NCI-H146 (cell line): Measurements from ENCODE around the gene TBC1D10B.
"Not testable (repeated sequence)": the region's sequence is repeated elsewhere in the genome, so short reads cannot be mapped to it uniquely, and the experiment has no call there.

Experiments
- DNase-seq: peaks from one replicate; lab custom pipeline; 2025; lab: John Stamatoyannopoulos, UW

TBC1D10B gene

DNA sequence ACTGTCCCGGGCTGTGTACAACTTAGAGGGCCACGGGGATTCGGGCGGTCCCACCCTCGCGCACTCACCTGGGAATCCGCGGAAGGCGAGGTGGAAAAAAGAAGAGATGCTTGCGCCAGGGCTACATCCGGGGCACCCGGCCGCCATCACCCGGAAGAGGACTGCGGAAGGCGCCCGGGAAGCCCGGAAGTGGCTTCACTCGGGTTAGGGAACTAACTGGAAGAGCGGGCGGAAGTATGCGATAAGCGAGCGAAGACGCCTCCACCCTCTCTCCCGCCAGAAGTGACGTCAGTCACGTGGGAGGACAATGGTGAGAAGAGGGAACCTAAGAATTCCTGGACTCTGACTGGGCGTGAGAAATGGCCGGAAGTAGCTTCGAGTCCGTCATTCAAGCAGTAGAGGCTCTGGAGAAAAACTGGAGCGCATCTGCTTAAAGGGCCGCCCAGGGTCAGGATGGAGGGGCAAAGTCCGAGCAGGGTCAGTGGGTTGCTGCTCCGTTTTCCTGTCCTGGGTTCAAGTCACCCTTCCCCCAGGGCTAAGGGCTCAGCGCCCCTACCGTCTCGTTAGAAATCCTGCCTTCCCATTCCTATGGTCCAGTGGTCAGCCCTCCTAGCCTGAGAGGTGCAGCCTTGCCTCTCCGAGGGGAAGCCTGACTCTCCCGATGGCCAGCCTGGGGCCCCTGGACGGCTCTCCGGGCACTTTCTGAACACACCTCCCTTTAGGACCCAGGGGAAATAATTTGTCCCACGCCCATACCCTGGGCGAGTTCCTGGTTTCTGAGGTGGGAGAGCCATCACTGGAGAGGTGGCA is 14.9 kb downstream of the TBC1D10B start, which contains the start of gene CD2BP2:
TSS of gene CD2BP2 (minus strand) at position 165 of the 810 bp plus-strand sequence. CDS start 627 bp downstream, outside the sequence.
- DNase-seq = peak; percentile 100

DNA sequence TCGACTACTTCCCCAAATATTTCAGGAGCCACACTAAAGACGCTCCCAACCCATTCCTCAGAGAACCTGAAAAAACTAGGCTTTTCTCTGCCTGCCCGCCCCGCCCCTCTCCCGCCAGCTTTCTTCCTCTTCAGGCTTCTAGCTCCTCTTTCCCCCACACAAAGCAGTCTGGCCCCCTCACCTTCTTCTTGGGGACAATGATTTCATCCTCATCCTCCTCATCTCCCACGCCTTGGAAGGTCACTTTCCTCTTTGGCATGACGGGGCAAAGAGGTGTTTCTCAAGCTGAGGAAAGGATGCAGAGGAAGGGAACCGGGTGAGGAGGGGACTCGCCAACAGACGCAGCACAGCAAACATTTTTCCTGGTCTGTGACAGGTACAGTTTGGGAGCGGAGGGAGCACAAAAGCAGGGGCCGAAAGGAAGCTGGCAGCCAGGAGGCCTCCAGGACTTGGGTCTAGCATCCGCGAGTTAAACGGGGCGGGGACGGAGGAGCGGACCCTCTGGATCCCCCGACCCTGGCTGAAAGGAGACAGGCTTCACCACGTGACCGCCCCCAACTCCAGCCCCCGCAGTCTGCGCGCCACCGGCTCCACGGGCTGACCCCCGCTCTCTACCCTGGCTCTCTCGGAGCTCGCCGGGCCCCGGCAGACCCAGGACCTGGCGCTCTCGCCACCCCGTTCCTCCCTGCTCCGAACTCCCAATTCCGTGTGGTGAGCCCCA is 15.7 kb downstream of the TBC1D10B start:
- DNase-seq = peak; percentile 65

DNA sequence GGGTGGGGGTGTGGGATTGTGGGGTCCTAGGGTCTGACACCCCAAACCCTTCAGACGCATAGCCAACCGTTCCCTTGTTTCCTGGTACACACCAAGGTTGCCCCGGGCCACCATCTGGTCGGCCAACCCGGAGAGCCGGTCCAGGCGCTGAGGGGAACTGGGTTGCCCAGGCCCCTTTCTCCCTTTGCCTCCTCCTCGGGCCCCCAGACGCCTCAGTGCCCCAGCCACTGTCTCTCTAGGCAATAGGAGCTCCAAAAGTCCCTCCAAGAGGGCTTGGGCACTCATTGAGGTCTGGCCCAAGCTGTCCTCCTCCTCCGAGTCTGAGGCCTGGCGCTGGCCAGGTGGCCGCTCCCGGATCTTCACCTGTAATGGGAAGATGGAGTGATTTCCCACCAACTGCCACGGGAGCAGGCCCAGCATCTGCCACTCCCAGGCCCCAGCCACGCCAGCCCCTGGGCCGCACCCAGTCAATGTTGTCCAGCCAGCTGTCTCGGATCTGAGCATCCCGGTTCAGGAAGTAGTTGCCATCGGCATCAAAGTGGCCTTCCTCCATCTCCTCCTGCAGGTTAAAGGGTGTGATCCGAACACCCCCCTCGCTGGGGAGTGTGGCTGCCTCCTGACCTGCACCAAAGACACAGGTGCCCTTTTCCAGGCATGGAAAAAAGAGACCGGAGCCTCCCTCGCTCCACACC is 16.7 kb downstream of the TBC1D10B start:
- DNase-seq = no peak

DNA sequence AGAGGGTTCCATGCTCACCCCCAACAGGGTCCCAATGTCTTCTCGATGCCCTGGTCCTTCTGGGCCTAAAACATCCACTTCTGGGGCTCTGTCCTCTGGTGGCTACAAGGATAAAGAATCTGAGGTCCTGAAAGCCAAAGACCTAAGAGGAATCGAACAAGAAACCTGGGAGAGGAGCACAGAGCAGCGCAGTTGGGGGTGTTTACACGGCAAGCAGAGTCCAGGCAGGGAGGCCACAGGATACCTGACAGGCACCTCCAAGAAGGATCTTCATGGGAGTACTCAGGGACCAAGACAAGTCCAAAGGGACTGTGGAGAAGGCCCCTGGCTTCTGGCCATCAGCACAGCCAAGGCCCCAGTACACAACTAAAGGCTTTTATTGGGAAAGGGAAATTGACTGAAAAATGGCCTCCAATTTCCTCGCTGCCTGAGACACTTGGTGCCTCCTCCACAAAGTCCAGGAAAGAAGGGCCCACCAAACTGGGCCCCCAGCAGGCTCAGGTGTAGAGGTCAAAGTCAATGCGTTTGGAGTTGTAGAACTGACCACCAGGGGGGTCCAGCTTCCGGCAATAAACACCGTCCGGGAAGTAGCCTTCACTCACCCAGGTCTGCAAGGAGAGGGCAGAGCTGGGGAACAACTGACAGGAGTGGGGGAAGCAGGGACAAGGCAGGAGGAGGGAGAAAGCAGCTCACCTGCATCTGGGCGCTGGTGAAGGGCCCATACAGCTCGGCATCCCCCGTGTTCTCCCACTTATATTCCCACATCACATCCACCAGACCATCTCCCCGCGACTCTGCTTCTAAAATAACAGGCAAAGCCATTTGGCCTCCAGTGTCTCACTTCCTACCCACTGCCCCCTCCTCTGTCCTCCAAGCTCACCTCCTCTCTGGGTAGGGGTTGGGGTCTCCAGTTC is 17.5 kb downstream of the TBC1D10B start:
- DNase-seq = no peak

DNA sequence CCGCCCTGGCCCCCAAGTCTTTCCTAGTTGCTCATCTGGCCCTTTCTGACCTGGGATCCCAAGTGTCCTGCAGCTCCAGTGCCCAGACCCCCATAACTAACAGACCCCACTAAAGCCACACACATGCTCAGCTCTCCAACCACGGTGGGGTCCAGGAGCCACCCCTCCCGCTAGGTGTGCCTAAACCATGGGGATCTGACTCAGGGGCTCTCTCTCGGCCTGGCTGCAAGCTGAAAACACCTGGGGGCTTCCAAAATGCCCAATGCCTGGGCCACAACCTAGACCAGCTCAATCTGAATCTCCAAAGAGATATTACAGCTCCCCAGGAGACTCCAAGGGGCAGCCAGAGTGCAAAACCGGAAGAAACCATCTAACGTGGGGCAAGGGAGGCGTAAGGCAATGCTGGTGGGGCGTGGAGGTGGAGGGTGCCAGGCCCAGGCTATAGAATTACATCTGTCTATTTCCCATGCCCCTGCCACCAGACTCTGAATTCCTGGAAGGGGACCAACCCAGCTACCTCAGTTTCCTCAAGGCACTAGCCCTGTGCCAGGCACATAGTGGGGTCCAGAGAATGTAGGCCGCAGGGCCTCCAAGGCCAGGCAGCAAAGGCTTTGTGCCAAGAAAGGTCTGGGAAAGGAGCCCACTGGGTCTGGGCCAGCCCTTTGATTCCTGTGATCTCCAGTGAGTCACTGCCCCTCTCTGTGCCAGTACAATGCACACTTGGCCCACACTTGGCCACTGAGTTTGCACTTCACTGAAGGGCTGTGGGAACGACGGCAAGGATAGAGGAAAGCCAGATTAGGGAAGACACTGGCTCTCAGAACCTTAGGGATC is 18.5 kb downstream of the TBC1D10B start:
- DNase-seq = no peak

DNA sequence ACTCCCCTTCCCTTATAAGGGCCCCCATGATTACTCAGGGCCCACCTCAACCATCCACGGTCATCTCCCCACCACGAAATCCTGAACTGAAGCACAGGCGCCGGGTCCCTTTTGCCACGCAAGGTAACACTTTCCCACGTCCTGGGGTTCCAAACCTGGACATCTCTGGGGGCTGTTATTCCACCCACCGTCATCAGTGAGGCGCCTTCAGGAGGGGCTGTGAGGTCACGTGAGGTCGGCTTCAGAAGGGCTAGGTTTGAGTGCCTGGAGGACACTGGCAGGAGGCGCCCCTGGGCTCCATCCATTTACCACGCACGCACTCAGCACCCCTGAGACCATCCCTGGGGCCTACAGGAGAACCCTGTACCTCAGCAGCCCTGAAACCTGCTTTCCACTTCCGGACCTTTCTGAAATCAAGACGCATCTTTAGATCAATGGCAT is 19.3 kb downstream of the TBC1D10B start:
- no peak for DNase-seq

DNA sequence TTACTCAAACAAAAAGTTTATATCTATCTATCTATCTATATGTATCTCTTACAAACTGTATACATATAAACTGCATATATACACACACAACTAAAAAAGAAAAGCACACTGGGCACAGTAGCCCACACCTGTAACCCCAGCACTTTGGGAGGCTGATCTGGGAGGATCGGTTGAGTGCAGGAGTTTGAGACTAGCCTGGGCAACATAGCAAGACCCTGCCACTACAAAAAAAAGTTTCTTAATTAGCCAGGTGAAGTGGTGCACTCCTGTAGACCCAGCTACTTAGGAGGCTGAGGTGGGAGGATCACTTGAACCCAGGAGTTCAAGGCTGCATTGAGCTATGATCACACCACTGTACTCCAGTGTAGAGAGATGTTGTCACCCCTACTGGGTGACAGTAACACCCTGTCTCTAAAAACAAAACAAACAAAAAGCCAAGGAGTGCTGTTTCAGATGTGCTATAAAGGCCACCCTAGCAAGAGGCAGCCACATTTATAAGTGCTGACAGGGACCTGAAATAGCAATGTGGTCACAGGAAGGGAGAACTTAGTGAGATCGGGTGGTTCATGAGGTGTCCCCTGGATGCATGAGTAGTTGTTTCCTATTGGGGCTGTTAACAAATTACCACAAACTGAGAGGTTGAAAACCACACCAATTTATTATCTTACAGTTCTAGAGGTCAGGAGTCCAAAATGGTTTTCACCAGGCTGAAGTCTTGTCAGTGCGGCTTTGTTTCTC is 20.0 kb downstream of the TBC1D10B start:
- DNase-seq = no peak

DNA sequence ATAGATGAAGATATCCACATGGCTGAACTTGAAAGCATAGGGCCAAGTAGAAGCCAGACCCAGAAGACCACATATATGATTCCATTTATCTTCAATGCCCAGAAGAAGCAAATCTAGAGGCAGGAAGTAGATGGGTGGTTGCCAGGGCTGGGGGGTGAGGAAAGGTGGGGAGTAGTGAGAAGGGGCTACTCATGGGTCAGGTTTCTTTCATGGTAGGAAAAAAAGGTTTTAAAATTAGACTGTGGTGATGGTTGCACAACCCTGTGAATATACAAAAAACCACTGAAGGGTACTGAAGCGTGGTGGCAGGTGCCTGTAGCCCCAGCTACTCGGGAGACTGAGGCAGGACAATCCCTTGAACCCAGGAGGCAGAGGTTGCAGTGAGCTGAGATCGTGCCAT is 20.6 kb downstream of the TBC1D10B start:
- DNase-seq = no peak

DNA sequence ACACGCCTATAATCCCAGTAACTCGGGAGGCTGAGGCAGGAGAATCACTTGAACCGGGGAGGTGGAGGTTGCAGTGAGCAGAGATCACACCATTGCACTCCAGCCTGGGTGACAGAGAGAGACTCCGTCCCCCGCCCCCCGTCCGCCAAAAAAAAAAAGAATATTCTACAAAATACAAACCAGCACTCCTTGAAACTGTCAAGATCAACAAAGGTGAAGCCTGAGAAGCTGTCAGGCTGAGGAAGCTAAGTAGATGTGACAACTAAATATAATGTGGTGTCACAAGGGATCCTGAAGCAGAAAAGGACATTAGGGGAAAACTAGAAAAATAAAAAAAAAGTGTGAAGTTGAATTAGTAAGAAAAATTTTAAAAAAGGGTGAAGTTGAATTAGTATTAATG is 21.4 kb downstream of the TBC1D10B start:
- no peak for DNase-seq

DNA sequence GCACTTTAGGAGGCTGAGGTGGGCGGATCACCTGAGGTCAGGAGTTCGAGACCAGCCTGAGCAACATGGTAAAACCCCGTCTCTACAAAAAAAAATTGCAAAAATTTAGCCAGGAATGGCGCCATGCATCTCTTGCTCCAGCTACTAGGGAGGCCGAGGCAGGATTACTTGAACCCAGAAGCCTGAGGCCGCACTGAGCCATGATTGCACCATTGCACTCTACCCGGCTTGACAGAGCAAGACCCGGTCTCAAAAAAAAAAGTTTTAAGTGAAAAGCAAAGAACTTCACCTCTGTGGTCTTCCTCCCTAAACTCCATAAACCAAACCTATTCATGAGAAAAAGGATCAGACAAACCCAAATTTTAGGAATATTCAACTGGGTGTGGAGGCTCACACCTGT is 22.2 kb downstream of the TBC1D10B start:
- DNase-seq = no peak

DNA sequence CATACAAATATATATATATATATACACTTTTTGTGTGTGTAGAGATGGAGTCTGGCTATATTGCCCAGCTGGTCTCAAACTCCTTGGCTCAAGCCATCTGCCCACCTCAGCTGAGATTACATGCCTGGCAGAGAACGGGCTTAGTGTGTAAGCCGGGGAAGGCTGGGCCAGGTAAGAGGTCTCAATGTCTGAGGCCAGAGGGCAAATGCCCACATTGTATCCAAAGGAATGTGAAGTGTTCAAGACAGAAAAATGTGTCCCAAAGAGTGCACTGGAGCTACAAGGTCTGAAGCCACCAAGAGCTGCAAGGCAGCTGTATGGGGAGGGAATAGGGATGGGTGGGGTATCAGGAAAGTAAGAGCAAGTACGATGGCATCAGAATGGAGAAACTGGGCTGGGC is 24.0 kb downstream of the TBC1D10B start:
- no peak for DNase-seq

DNA sequence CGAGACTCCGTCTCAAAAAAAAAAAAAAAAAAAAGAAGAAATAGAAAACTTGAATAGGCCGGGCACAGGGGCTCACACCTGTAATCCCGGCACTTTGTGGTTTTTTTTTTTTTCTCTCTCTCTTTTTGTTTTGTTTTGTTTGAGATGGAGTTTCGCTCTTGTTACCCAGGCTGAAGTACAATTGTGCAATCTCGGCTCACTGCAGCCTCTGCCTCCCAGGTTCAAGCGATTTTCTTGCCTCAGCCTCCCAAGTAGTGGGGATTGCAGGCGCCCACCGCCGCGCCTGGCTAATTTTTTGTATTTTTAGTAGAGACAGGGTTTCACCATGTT is 26.8 kb downstream of the TBC1D10B start:
- DNase-seq = not testable (repeated sequence)

DNA sequence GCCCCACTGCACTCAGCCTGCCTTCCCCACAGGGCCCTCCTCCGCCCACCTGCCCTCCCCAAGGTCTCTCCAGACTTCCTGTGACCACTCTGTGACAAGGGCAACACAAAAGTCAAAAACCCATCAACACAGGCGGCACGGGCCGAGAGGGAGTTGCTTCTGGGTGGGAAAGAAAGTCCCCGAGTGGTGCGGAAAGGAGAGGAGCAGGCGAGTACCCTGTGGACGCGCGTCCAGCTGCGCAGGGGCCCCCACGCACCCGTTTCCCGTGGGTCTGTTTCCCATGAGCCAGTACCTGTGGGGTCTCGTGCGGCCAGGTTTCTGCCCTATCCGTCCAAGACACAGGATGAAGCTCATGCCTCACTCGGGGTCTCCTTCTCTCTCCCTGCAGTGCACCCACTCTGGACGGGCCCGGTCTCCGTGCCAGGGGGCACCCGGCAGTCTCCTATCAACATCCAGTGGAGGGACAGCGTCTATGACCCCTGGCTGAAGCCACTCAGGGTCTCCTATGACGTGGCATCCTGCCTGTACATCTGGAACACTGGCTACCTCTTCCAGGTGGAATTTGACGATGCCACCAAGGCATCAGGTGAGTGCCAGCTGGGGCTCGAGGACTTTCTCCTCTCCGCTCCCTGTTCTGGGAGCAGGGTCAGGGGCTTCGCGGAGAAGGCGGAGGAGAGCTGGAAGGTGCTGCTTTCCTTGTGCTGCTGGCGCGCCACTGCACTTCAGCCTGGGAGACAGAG is 27.4 kb downstream of the TBC1D10B start:
- no peak for DNase-seq

DNA sequence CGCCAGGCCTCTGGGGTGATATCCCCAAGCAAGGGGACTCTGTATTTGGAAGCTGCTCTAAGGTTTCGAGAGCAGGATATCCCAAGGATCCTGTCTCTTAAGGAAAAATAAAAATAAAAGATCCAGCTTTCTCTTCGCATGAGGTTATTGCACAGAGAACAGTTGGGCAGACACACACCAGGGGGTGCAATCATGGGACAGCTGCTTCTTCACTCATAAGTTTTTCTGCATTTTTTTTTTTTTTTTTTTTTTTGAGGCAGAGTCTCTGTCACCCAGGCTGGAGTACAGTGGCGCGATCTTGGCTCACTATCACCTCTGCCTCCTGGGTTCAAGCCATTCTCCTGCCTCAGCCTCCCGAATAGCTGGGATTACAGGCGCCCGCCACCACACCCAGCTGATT is 28.3 kb downstream of the TBC1D10B start:
- DNase-seq = peak; percentile 60

DNA sequence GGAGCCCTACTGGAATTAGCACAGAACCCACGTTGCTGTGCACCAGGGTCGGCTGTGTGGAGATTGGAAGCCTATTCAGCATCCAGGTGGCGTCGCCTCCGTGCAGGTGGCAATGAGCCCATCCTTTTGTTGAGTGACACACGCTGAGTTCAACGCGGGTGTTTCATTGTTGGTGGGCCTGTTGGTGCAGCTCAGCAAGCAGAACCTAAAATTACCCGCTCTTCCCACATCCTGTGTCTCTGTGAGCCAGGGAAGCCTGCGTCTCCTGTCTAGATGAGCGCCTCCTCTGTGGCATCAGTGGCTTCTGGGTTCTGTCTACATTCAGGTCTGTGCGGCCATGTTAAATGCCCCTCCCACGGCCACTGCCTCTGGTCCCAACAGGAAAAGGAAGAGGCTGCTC is 29.7 kb downstream of the TBC1D10B start:
- peak; percentile 98 for DNase-seq

DNA sequence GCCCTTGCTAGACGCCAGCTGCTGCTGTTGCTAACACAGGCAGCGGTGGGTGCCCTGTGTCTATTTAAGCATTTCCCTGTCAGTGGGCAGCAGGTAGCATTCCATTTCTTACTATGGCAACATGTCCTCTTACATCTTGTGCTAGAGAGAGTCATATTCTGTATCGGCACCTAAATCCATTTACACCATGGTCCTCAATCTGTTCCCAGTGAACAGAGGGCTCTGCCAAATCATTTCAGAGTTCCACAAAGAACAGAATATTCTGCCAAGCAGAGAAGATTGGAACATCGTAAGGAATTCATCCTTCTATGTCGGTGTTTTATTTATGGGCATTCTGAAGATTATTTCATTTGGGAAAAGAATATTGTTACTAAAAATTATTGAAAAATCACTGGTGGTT is 31.6 kb downstream of the TBC1D10B start:
- not testable (repeated sequence) for DNase-seq

DNA sequence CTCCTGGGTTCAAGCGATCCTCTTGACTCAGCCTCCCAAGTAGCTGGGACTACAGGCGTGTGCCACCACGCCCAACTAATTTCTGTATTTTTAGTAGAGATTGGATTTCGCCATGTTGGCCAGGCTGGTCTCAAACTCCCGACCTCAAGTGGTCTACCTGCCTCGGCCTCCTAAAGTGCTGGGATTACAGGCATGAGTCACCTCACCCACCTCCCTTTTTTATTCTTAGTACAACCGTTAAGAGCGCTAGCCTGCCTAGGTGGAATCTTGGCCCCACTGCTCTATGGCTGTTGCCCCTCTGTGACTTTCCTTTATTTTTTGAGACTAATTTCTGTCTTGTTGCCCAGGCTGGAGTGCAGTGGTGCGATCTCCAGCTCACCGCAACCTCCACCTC is 32.3 kb downstream of the TBC1D10B start:
- not testable (repeated sequence) for DNase-seq

DNA sequence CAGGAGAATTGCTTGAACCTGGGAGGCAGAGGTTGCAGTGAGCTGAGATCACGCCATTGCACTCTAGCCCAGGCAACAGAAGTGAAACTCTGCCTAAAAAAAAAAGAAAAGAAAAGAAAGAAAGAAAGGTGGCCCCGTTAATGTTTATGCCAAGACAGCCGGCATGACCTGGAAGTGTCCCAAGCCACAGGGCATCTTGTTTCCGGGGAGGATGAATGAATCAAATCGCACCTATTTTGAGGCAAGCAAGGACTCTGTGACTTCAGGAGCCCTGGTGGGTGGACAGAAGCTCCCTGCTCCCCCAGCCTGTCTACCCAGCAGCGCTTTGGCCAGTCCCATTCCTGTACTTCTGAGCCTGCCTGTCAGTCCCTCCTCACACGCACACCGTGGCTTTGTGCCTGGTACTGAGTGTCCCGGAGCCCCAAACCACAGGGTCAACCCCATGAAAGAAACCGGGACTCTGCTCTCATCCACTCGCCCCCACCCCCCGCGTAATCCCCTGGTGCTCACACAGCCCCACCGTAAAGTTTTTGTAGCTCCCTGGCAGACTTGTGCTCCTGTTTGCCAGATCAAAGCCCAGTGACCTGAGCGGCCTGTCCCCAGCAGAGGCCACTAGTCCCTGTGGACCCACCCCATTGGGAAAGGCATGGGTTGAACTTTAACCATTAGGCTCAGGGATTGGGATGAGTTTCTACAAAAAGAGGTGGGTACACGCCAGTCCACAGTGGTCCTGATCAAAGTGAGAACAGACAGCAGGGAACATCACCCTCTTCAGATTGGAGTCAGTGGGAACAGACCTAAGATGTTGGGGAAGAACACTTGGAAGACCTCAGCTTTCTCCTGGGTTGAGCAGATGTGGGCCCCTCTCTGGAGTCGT is 34.5 kb downstream of the TBC1D10B start:
- DNase-seq = no peak
